Keratinocyte (primary cell): ENCODE results near the gene FZD2. TPM values are rescaled to one million over a fixed set of nuclear protein-coding genes. Genes with fewer than 3 reads are reported as not detected.
A peak's percentile ranks its signal among the peaks of the same experiment; 100 is the strongest.

ENCODE experiments used
- DNase-seq: peaks from one replicate; pipeline ENCODE4 v3.0.0-alpha.2; 2011; ENCODE audit warnings: low read depth, missing footprints, low spot score
- FAIRE-seq: peaks from 2 replicates; lab custom pipeline; 2011; peaks lifted over from hg19 to GRCh38; lab: Jason Lieb, UNC
- H2AFZ ChIP-seq: 2 replicates; pipeline ENCODE4 v1.6.0; 2012; ENCODE audit warnings: low read length, control low read depth, inconsistent platforms; ENCODE audit not compliant: control insufficient read depth
- H3K27ac ChIP-seq: 2 replicates; pipeline ENCODE4 v1.5.1; 2011; ENCODE audit warnings: low read length; ENCODE audit not compliant: control insufficient read depth, insufficient read depth
- H3K27me3 ChIP-seq: 3 replicates; pipeline ENCODE4 v1.6.0; 2011; ENCODE audit warnings: low read length; ENCODE audit not compliant: control insufficient read depth, insufficient read depth; ENCODE audit errors: extremely low read depth
- H3K36me3 ChIP-seq, 2 experiments: 2 replicates in 1 of 2; 3 replicates in 1 of 2; pipeline ENCODE4 v1.5.1; 2011; ENCODE audit warnings: low read length in 2 of 2, mild to moderate bottlenecking in 1 of 2; ENCODE audit not compliant: control insufficient read depth in 2 of 2, insufficient read depth in 2 of 2; ENCODE audit errors: extremely low read depth in 1 of 2
- H3K4me1 ChIP-seq: 3 replicates; pipeline ENCODE4 v1.5.1; 2011; ENCODE audit warnings: low read length; ENCODE audit not compliant: control insufficient read depth, insufficient read depth; ENCODE audit errors: extremely low read depth
- H3K4me2 ChIP-seq: 3 replicates; pipeline ENCODE4 v1.6.0; 2011; ENCODE audit warnings: low read depth, low read length; ENCODE audit not compliant: control insufficient read depth, insufficient read depth; ENCODE audit errors: extremely low read depth
- H3K4me3 ChIP-seq, 3 experiments: fragments of 200-600 bp in 1 of 3; sonication (generic) in 1 of 3; 2 replicates in 2 of 3; 3 replicates in 1 of 3; pipeline ENCODE4 v1.5.1; 2011 to 2016; ENCODE audit warnings: low read length in 3 of 3, mild to moderate bottlenecking in 3 of 3, control low read depth in 2 of 3, inconsistent platforms in 1 of 3, low read depth in 1 of 3, mixed read lengths in 1 of 3, mixed run types in 1 of 3, moderate library complexity in 1 of 3; ENCODE audit not compliant: control insufficient read depth in 2 of 3, insufficient read depth in 2 of 3; ENCODE audit errors: extremely low read depth in 1 of 3
- H3K79me2 ChIP-seq: 2 replicates; pipeline ENCODE4 v1.6.0; 2012; ENCODE audit warnings: low read length; ENCODE audit not compliant: control insufficient read depth, insufficient read depth
- H3K9ac ChIP-seq: 3 replicates; pipeline ENCODE4 v1.6.0; 2011; ENCODE audit warnings: low read length; ENCODE audit not compliant: control insufficient read depth, insufficient read depth; ENCODE audit errors: extremely low read depth
- H3K9me1 ChIP-seq: 3 replicates; pipeline ENCODE4 v1.6.0; 2011; ENCODE audit warnings: low read length; ENCODE audit not compliant: control insufficient read depth, insufficient read depth; ENCODE audit errors: extremely low read depth
- H3K9me3 ChIP-seq: 2 replicates; pipeline ENCODE4 v1.5.1; 2012; ENCODE audit warnings: low read depth, low read length; ENCODE audit not compliant: control insufficient read depth
- H4K20me1 ChIP-seq: 3 replicates; pipeline ENCODE4 v1.6.0; 2011; ENCODE audit warnings: low read length; ENCODE audit not compliant: control insufficient read depth, insufficient read depth; ENCODE audit errors: extremely low read depth
- EZH2 ChIP-seq: IDR thresholded peaks from one replicate; pipeline ENCODE4 v1.6.1; 2012; ENCODE audit warnings: inconsistent platforms, mild to moderate bottlenecking, low read length, moderate library complexity
- dilution Hi-C: fragments of 300-500 bp; cut with MboI; formaldehyde crosslinking; loops from one replicate; pipeline ENCODE4 v1.7.0; 2020; ENCODE audit warnings: low sequenced_read_pairs; ENCODE audit not compliant: extremely low pct_ligation_motif_present
- polyA plus RNA-seq, 5 experiments: library from polyadenylated mRNA; depleted of rRNA in 3 of 5; stranded (reverse) in 3 of 5; stranded (forward) in 1 of 5; unstranded in 1 of 5; fragments of >200 nt; gene quantifications; 1 replicate in 1 of 5; 2 replicates in 3 of 5; 3 replicates in 1 of 5; pipeline versions ENCODE4 v1.2.1 to v1.2.3, GENCODE V29; 2011 to 2012; ENCODE audit warnings: missing spikeins in 2 of 5, low read depth in 1 of 5, low replicate concordance in 1 of 5
- TF ChIP-seq, protein P1 (sequence below), 3 experiments: IDR thresholded peaks in 1 of 3; conservative IDR thresholded peaks in 1 of 3; optimal IDR thresholded peaks in 1 of 3; 2 replicates in 2 of 3; 3 replicates in 1 of 3; pipeline versions ENCODE3 to v1.5.1; 2011; ENCODE audit warnings: low read length in 3 of 3, mild to moderate bottlenecking in 3 of 3, moderate library complexity in 2 of 3, control low read depth in 1 of 3, inconsistent platforms in 1 of 3; ENCODE audit not compliant: insufficient read depth in 2 of 3; ENCODE audit errors: extremely low read depth in 1 of 3

The FZD2 gene
- polyA plus RNA-seq, 1 donor (not counting 4 experiments of a cell fraction or from before 2014, with no cell fraction given), result 2.6 TPM

GRCh38 chr17:44578947-44579346 lies 21.7 kb downstream of the FZD2 start:
- H3K4me3 ChIP-seq, result no peak overlapping the region
- H3K36me3 ChIP-seq, result no peaks in the 10 kb centered on the region
- H3K9ac ChIP-seq, result no peak overlapping the region
- no peaks in the 10 kb centered on the region for H3K9me3 ChIP-seq
- TF ChIP-seq, protein P1, sequence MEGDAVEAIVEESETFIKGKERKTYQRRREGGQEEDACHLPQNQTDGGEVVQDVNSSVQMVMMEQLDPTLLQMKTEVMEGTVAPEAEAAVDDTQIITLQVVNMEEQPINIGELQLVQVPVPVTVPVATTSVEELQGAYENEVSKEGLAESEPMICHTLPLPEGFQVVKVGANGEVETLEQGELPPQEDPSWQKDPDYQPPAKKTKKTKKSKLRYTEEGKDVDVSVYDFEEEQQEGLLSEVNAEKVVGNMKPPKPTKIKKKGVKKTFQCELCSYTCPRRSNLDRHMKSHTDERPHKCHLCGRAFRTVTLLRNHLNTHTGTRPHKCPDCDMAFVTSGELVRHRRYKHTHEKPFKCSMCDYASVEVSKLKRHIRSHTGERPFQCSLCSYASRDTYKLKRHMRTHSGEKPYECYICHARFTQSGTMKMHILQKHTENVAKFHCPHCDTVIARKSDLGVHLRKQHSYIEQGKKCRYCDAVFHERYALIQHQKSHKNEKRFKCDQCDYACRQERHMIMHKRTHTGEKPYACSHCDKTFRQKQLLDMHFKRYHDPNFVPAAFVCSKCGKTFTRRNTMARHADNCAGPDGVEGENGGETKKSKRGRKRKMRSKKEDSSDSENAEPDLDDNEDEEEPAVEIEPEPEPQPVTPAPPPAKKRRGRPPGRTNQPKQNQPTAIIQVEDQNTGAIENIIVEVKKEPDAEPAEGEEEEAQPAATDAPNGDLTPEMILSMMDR (optimal IDR thresholded peaks at IDR 0.05 in 1 of 3, IDR thresholded peaks at IDR 0.05 in 1 of 3, conservative IDR thresholded peaks at IDR 0.05 in 1 of 3; ENCODE audit: extremely low read depth in 1 of 3, insufficient read depth in 2 of 3, low read length in 3 of 3), result no peak
- no peak for TF ChIP-seq EZH2
- H4K20me1 ChIP-seq, result no peaks in the 10 kb centered on the region
- no peaks in the 10 kb centered on the region for H3K79me2 ChIP-seq
- no peaks in the 10 kb centered on the region for H3K27me3 ChIP-seq
- no peak overlapping the region for H3K27ac ChIP-seq
- dilution Hi-C loops, result no loop called here
- no peak overlapping the region for H3K4me2 ChIP-seq
- H2AFZ ChIP-seq, result no peak overlapping the region
- peaks cover 7% of the 10 kb centered on the region for H3K4me1 ChIP-seq
- DNase-seq, result no peak
- no peaks in the 10 kb centered on the region for H3K9me1 ChIP-seq
- FAIRE-seq, result no peak

GRCh38 chr17:44581868-44582267 lies 24.6 kb downstream of the FZD2 start:
- dilution Hi-C loops, result no loop called here

More at GRCh38 chr17:44581868-44582267, 24.6 kb downstream of the FZD2 start:
- Histone ChIP-seq H3K9ac (no peak overlapping the region), H3K4me2 (no peak overlapping the region), H3K4me3 (no peak overlapping the region), H3K4me1 (peaks cover 7% of the 10 kb centered on the region), H3K9me3 (no peaks in the 10 kb centered on the region), H3K36me3 (no peaks in the 10 kb centered on the region), H3K27me3 (no peaks in the 10 kb centered on the region), H3K79me2 (no peaks in the 10 kb centered on the region), H3K9me1 (no peaks in the 10 kb centered on the region), H4K20me1 (no peaks in the 10 kb centered on the region), H2AFZ (no peak overlapping the region), H3K27ac (no peak overlapping the region)
- FAIRE-seq (no peak), DNase-seq (no peak)
- TF ChIP-seq EZH2, result no peak
- TF ChIP-seq, protein P1 (optimal IDR thresholded peaks at IDR 0.05 in 1 of 3, IDR thresholded peaks at IDR 0.05 in 1 of 3, conservative IDR thresholded peaks at IDR 0.05 in 1 of 3; ENCODE audit: extremely low read depth in 1 of 3, insufficient read depth in 2 of 3, low read length in 3 of 3), result peak; percentile 20 to 51 (median 20)
